ENCODE data around the gene RAB5A. TPM values are rescaled to one million over a fixed set of nuclear protein-coding genes. Genes with fewer than 3 reads are reported as not detected.

Gene RAB5A
- total RNA-seq, 1 experiment from 2014 or later, result 97.1 TPM

DNA sequence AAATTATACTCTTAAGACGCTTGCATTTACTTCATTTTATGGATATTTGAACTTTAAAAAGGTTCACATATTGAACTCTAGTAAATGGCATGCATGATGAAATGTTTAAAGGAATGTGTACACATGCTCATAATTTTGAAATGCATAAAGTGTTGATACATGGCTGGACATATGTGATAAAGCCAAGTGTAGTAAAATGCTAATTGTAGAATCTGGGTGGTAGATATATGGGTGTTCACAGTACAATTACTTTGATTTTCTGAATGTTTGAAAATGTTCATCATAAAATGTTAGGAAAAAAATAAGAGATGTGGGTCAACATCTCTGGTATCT is 8.6 kb upstream of the RAB5A start:
- H3K36me3 Mint-ChIP-seq, result 0 out of 2 replicates have a peak, but pooled peaks cover 2% of the 10 kb centered on the region
- no peak for TF ChIP-seq ZBTB21 (CRISPR knock-in tag; IDR thresholded peaks at IDR 0.05; ENCODE audit: borderline replicate concordance)
- no peak for TF ChIP-seq RELA (CRISPR knock-in tag; IDR thresholded peaks at IDR 0.05; ENCODE audit: borderline replicate concordance)
- TF ChIP-seq ZNF423 (CRISPR knock-in tag; IDR thresholded peaks at IDR 0.05), result no peak
- no peak for TF ChIP-seq SMAD3 (CRISPR knock-in tag; IDR thresholded peaks at IDR 0.05; ENCODE audit: borderline replicate concordance)
- TF ChIP-seq SOX15 (CRISPR knock-in tag; IDR thresholded peaks at IDR 0.05), result no peak
- TF ChIP-seq NR3C1 (CRISPR knock-in tag; conservative IDR thresholded peaks at IDR 0.05; ENCODE audit: low read depth), result no peak
- TF ChIP-seq NFATC4 (CRISPR knock-in tag; IDR thresholded peaks at IDR 0.05), result no peak
- no peak for TF ChIP-seq ZNF263 (CRISPR knock-in tag; IDR thresholded peaks at IDR 0.05; ENCODE audit: low read depth)
- no peak for TF ChIP-seq ZNF219 (CRISPR knock-in tag; IDR thresholded peaks at IDR 0.05; ENCODE audit: borderline replicate concordance)
- TF ChIP-seq TCF7 (CRISPR knock-in tag; IDR thresholded peaks at IDR 0.05; ENCODE audit: low read depth), result no peak
- TF ChIP-seq GABPB1 (CRISPR knock-in tag; IDR thresholded peaks at IDR 0.05), result no peak
- TF ChIP-seq, protein P1, sequence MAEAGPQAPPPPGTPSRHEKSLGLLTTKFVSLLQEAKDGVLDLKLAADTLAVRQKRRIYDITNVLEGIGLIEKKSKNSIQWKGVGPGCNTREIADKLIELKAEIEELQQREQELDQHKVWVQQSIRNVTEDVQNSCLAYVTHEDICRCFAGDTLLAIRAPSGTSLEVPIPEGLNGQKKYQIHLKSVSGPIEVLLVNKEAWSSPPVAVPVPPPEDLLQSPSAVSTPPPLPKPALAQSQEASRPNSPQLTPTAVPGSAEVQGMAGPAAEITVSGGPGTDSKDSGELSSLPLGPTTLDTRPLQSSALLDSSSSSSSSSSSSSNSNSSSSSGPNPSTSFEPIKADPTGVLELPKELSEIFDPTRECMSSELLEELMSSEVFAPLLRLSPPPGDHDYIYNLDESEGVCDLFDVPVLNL (CRISPR knock-in tag; IDR thresholded peaks at IDR 0.05; ENCODE audit: borderline replicate concordance, low read depth), result no peak
- no peak for TF ChIP-seq ZNF396 (CRISPR knock-in tag; IDR thresholded peaks at IDR 0.05; ENCODE audit: borderline replicate concordance)
- TF ChIP-seq, protein P2, sequence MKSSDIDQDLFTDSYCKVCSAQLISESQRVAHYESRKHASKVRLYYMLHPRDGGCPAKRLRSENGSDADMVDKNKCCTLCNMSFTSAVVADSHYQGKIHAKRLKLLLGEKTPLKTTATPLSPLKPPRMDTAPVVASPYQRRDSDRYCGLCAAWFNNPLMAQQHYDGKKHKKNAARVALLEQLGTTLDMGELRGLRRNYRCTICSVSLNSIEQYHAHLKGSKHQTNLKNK (CRISPR knock-in tag; IDR thresholded peaks at IDR 0.05), result no peak
- TF ChIP-seq, protein P3, sequence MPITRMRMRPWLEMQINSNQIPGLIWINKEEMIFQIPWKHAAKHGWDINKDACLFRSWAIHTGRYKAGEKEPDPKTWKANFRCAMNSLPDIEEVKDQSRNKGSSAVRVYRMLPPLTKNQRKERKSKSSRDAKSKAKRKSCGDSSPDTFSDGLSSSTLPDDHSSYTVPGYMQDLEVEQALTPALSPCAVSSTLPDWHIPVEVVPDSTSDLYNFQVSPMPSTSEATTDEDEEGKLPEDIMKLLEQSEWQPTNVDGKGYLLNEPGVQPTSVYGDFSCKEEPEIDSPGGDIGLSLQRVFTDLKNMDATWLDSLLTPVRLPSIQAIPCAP (CRISPR knock-in tag; IDR thresholded peaks at IDR 0.05), result no peak
- no peak for TF ChIP-seq ETV6 (CRISPR knock-in tag; IDR thresholded peaks at IDR 0.05)
- TF ChIP-seq, protein P4, sequence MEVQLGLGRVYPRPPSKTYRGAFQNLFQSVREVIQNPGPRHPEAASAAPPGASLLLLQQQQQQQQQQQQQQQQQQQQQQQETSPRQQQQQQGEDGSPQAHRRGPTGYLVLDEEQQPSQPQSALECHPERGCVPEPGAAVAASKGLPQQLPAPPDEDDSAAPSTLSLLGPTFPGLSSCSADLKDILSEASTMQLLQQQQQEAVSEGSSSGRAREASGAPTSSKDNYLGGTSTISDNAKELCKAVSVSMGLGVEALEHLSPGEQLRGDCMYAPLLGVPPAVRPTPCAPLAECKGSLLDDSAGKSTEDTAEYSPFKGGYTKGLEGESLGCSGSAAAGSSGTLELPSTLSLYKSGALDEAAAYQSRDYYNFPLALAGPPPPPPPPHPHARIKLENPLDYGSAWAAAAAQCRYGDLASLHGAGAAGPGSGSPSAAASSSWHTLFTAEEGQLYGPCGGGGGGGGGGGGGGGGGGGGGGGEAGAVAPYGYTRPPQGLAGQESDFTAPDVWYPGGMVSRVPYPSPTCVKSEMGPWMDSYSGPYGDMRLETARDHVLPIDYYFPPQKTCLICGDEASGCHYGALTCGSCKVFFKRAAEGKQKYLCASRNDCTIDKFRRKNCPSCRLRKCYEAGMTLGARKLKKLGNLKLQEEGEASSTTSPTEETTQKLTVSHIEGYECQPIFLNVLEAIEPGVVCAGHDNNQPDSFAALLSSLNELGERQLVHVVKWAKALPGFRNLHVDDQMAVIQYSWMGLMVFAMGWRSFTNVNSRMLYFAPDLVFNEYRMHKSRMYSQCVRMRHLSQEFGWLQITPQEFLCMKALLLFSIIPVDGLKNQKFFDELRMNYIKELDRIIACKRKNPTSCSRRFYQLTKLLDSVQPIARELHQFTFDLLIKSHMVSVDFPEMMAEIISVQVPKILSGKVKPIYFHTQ (CRISPR knock-in tag; IDR thresholded peaks at IDR 0.05), result no peak
- TF ChIP-seq, protein P5, sequence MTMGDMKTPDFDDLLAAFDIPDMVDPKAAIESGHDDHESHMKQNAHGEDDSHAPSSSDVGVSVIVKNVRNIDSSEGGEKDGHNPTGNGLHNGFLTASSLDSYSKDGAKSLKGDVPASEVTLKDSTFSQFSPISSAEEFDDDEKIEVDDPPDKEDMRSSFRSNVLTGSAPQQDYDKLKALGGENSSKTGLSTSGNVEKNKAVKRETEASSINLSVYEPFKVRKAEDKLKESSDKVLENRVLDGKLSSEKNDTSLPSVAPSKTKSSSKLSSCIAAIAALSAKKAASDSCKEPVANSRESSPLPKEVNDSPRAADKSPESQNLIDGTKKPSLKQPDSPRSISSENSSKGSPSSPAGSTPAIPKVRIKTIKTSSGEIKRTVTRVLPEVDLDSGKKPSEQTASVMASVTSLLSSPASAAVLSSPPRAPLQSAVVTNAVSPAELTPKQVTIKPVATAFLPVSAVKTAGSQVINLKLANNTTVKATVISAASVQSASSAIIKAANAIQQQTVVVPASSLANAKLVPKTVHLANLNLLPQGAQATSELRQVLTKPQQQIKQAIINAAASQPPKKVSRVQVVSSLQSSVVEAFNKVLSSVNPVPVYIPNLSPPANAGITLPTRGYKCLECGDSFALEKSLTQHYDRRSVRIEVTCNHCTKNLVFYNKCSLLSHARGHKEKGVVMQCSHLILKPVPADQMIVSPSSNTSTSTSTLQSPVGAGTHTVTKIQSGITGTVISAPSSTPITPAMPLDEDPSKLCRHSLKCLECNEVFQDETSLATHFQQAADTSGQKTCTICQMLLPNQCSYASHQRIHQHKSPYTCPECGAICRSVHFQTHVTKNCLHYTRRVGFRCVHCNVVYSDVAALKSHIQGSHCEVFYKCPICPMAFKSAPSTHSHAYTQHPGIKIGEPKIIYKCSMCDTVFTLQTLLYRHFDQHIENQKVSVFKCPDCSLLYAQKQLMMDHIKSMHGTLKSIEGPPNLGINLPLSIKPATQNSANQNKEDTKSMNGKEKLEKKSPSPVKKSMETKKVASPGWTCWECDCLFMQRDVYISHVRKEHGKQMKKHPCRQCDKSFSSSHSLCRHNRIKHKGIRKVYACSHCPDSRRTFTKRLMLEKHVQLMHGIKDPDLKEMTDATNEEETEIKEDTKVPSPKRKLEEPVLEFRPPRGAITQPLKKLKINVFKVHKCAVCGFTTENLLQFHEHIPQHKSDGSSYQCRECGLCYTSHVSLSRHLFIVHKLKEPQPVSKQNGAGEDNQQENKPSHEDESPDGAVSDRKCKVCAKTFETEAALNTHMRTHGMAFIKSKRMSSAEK (CRISPR knock-in tag; IDR thresholded peaks at IDR 0.05; ENCODE audit: borderline replicate concordance), result no peak
- no peak for TF ChIP-seq ZNF416 (CRISPR knock-in tag; IDR thresholded peaks at IDR 0.05)
- TF ChIP-seq, protein P6, sequence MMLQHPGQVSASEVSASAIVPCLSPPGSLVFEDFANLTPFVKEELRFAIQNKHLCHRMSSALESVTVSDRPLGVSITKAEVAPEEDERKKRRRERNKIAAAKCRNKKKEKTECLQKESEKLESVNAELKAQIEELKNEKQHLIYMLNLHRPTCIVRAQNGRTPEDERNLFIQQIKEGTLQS (CRISPR knock-in tag; conservative IDR thresholded peaks at IDR 0.05), result no peak
- H3K27me3 Mint-ChIP-seq (ENCODE audit: low read depth), result peaks cover 4% of the 10 kb centered on the region; the same call in 1 of the 2 replicates
- H3K4me1 Mint-ChIP-seq, result peaks cover 17% of the 10 kb centered on the region
- no peak overlapping the region for H3K4me3 Mint-ChIP-seq
- no peak overlapping the region for H3K27ac Mint-ChIP-seq
- ATAC-seq, result no peak
- peaks cover 16% of the 10 kb centered on the region for H3K9me3 Mint-ChIP-seq
- POLR2A ChIA-PET, result no interaction called here
- CTCF ChIA-PET, result no interaction called here
- DNase-seq (ENCODE audit: low spot score), result no peak
